Non-pigmented ciliary epithelial cell (primary cell): ENCODE data around the gene RBBP7.

Source experiments
- DNase-seq: peaks from one replicate; pipeline ENCODE4 v3.0.0-alpha.2; 2010; ENCODE audit warnings: low read depth

The RBBP7 gene

GRCh38 chrX:16870095-16870861 is at the start of gene RBBP7:
RBBP7 (minus strand) TSS chrX:16870362; CDS start chrX:16870053, 309 bp downstream.
- DNase-seq, result no peak

- no peak for DNase-seq
These were observed 48.8 kb upstream of the RBBP7 start for GRCh38 chrX:16918979-16919378.

GRCh38 chrX:16917120-16917519 is 47.0 kb upstream of the RBBP7 start:
- DNase-seq, result no peak

DNA sequence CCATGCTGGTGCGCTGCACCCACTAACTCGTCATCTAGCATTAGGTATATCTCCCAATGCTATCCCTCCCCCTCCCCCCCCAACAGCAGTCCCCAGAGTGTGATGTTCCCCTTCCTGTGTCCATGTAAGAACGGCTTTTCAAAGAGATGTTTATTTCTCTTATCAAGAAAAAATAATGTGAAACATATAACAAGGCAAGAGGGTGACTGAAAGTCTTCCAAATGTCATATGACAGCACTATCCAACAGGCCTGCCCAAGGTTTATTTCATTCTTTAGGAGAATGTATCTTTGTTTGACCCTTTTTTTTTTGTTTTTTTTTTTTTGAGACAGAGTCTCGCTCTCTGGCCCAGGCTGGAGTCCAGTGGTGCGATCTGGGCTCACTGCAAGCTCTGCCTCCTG is 46.4 kb upstream of the RBBP7 start:
- DNase-seq, result no peak

DNA sequence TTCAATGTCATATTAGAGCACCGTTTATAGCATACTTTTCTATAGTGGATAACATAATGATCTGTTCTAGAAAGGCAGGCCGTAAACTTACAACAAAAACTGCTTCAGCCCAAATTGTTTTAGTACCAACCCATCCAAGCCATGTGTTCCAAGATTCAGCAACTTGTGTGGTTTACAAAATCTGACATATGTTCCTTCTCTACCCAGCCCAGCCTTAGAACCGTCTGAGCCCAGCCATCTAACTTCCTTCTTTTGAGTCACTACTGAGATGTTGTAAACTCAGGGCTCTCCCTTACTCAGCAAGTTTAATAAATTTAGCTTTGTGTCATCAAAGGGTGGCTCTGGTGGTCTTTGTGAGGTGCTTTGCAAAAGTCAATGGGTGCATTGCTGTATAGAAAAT is 43.9 kb upstream of the RBBP7 start:
- no peak for DNase-seq

DNA sequence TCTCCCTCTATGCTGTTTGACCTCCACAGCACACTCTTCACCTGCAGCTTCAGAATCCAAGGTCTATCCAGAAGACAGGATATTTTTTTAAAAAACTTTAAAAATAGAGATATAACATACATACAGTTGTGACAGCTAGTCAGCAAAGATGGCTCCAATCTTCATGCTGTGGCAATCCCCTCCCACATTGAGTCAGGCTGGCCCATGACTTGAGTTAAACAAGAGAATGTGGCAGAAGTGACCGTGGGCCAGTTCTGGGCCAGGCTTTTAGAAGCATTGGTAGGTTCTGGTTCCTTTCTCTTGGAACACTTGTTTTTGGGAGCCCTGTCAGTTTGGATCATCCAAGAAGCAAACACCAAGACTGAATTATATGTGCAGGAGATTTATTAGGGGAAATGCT is 40.2 kb upstream of the RBBP7 start:
- no peak for DNase-seq

GRCh38 chrX:16903274-16904022 is 33.3 kb upstream of the RBBP7 start:
- no peak for DNase-seq

GRCh38 chrX:16897445-16897844 is 27.3 kb upstream of the RBBP7 start:
- no peak for DNase-seq

DNA sequence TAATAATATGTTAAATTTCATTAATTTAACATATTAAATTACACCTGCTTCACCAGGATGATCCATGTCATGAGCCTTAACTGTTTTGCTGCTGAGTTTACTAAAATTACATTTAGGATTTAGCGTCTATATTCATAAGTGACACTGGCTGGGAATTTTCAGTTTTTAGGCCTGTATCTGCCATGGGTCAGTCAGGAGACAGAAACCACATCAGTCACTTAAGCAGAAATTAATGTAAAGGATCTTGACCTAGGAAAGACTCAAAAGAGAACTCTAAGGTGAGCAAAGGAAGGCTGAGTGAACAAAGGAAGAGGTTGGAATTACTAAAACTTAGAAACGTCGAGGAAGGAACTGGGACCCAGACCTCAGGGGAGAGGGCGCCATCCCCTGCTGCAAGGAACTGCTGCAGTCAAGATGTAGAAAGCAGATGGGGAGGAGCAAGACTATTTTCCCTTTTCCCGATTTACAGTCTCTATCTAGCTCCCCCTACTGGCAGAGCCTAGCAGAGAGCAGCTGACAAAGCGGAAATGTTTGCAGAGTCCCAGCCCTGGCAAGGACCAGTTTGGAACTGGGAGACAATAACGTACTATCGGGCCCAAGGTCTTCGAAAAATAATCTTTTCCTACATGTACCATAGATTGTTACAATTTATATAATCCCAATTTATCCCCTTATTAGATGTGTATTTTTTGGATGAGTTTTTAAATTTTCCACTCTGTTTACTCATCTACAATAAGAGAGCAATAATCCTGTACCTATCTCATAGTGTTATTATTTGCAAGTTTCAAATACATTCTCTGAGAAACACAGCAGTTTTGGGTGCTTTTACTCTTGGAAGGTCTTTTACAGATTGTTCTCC is 22.6 kb upstream of the RBBP7 start:
- DNase-seq, result peak; percentile 34

DNA sequence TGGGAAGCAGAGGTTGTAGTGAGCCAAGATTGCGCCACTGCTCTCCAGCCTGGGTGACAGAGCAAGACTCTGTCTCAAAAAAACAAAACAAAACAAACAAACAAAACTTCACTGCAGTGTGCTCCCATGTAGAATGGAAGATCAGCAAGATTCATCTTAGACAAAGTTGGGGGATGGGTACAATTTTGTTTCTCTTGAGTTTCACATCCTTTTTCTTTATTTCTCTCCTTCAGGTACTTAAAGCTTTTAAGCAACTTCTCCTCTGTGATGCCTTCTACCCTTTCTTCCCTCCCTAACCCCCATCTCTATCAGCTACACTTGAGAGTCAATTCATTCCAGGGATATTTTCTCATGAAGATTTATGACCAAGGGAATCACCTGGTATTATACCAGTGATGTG is 15.5 kb upstream of the RBBP7 start:
- DNase-seq, result no peak

GRCh38 chrX:16883487-16883804 is 13.3 kb upstream of the RBBP7 start:
- DNase-seq, result no peak

GRCh38 chrX:16882702-16883486 is 12.7 kb upstream of the RBBP7 start:
- no peak for DNase-seq

DNA sequence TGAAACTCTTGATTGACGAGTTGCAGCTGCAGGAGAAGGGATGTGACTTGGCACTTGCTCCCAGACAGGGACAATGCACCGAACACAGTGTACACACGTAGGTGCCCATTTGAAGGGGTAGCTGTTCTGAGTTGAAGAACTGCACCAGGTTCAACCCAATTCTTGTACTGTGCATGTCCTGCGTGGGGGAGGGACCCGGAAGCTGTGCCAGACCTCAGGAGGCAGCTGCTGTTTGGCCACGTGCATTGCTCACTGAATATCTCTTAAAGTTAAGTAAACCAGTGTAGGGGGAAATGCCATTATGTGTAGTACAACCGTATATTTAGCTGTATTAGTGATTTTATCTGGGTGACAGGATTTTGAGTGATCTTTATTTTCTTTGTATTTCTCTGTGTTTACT is 12.0 kb upstream of the RBBP7 start:
- DNase-seq, result no peak

GRCh38 chrX:16876696-16877095 is 6.5 kb upstream of the RBBP7 start:
- no peak for DNase-seq

- no peak for DNase-seq
These were observed 4.4 kb upstream of the RBBP7 start for GRCh38 chrX:16874458-16875095.

DNA sequence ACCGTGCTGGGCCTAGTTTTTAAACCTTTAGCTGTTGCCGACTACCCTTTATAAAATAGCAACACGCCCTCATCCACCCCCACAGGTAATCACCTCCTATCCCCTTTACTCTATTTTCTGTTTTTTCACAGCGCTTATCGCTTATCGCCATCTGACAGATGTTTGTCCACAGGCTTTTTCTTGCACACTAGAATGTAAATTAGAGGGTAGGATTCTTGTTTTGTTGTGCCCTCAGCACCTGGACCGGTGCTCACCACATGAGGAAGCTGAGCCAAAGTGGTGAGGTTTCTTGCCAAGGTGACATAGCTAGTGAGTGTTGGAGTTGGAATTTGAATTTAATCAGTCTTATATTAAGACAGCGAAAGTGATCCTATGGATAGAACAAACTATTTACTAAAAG is 2.9 kb upstream of the RBBP7 start:
- no peak for DNase-seq

DNA sequence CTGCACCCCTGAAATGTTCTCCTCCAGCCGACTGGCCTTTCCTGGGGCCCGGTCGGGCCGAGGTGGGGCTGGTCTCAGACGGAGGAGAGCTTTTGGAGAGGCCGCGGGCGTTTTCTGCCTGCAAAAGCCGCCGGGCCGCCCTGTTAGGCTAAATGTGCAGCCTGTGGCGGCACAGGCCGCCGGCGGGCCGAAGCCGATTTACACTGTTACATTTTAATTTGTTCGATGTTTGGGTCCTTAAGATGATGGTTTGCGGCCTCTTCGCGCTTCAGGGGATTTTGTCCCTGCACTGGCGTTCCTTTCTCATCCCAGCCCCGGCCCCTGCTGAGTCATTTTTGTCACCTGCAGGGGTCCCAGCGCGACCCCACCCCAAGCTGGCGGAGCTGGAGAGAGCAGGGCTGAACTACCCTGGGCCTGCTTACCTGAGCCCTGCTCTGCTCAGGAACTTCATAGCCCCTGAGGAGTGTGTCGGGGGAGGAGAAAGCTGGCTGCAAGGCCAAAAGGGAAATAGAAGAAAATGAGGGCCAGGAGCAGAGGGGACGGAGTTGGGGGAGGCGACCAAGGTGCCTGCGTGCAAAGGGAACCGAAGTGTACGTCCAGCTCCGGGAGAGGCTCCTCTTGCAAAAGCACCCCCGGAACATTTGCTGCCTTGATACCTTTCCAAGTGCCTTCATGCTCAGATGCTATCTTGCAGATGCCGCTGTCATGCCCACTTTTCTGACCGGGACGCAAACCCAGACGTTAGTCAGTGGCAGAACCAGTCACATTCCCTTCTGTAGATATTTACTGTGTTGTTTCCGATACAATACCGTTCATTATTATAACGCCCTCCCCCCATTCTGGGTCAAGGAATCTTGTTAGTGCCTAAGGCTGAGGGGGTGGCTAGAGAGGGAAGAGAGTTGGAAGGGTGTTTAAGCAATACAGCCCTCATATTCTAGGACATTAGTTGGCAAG is 977 bp upstream of the RBBP7 start:
- no peak for DNase-seq

- no peak for DNase-seq
These were observed 618 bp downstream of the RBBP7 start for GRCh38 chrX:16869393-16870094.

DNA sequence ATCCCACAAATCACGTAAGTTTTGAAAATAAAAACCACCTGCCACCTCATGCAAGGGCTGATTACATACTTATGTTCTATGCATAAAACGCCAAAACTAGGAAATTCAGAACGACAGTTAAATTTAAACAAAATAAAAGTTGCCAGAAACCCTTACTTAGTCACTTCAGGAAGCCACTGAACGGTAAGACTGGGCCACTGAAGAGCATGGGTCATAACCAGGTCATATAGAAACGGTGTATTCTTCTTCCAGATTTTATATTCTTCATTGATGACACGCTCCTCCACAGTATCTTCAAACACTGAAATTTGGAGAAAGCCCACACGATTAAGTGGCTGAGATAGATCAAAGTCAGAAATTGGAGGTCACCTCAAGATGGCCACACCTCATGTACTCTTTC is 1.2 kb downstream of the RBBP7 start:
- no peak for DNase-seq

GRCh38 chrX:16867947-16868346 is 2.2 kb downstream of the RBBP7 start:
- DNase-seq, result no peak
